ENCODE results near the gene SMYD3.

Gene SMYD3

DNA sequence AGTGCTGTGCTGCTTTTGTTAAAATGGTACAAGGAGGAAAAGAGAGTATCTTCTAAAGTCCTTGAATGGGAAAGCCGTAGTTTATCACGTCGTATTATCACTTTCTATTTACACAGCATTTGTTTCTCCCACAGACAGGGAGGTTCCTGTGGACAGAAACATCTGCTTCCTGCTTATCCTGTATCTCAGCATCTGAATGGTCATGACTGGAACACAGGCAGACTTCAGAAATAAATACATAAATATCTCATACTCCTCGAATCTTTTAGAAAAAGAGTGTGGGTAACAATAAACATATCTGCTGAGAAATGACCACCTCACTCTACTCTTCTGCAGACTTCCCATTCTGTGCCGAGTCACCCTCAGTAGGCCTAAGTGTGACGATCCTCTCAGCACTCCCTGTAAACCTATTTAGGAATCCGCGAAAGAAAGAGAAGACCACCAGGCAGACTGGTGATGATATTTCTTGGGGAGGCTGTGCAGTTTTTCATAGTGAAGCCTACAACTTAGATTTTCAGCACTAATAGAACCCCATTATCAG is 393.5 kb downstream of the SMYD3 start:
- no peak for DNase-seq (ENCODE audit: low read depth in 2 of 3, low spot score in 2 of 3)

DNA sequence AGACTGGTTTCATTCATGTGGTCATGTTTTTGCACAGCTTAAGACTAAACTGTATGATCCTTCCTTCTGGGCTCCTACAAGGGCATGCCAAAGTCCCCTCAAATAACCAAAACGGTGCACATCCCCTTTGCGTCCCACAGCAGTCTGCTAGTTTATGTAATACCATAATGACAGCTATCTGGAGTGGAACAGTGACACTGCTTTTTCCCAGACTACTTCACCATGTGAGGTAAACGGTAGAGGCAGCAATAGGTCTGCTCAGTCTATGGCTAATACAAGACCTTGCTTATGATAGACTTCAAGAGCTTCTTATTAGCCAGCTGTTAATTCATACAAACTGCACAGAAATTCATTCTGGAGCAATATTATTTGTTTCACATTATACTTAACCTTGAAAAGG is 395.5 kb downstream of the SMYD3 start:
- DNase-seq (ENCODE audit: low read depth in 2 of 3, low spot score in 2 of 3): no peak

- DNase-seq (ENCODE audit: low read depth in 2 of 3, low spot score in 2 of 3): no peak
Measured at GRCh38 chr1:246110343-246111219, 396.5 kb downstream of the SMYD3 start.

DNA sequence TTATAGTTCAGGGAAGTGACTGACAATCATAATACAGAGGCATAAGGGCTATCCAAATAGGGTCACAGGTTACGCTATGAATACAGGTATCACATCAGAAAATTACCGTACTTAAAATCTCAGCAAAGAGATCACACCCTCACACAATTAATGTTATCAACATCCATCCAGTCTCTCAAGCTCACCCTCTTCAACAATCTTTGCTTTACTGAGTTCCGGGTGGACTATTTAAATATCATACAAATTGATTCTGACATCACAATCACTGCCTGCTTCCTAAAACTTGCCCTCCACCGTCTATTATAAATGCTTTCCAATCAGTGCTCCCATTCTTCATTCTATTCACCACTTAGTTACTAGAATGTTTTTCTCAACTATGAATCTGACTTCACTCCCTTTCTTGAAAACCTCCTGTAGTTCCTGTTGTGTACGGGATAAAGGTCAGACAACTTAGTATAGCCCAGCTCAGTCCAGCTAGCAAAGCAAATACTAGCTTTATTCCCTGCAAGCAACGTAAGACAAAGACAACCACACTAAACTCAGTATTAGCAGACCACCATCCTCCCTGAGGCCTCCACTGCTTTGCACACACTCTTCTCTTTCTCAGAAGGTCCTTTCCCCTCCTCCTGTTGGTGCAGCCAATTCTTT is 398.7 kb downstream of the SMYD3 start:
- no peak for DNase-seq (ENCODE audit: low read depth in 2 of 3, low spot score in 2 of 3)

- no peak for DNase-seq (ENCODE audit: low read depth in 2 of 3, low spot score in 2 of 3)
Measured at GRCh38 chr1:246107516-246108277, 399.4 kb downstream of the SMYD3 start.

DNA sequence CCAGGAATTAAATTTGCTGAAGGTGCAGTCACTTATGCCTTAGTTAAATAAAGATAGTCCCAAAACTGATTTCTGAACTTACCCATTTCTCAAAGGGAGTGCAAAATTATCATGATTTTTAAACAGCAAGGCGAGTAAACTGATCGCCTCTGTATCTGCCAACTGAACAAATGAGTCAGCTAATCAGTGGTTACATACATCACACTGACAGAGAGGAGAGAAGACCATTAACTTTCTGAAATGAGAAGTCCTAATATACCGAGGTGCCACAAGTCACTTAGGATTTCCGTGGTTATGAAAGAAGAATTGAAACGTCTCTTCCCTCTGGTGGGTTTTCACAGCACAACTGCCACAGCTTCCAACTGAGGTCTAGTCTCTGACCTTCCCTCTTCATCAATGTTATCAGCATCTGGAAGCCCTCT is 400.7 kb downstream of the SMYD3 start:
- no peak for DNase-seq (ENCODE audit: low read depth in 2 of 3, low spot score in 2 of 3)

DNA sequence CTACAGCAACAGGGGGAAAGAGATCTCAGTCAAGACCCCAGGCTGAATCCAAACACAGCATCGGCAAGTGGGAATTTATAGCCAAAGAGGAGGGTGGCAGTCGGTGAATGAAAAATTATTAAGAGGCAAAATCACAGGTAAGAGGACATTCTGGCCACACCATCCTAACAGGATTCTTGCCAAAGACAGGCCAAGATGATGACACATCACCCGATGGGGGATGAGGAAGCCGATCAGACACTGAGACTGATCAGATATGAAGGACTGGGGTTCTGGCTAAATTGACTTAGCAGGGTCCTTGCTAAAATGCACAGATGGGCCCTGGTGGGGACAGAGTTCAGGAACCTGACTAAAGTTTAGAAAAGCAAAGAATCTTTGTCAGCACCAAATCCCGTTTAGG is 402.2 kb downstream of the SMYD3 start:
- no peak for DNase-seq (ENCODE audit: low read depth in 2 of 3, low spot score in 2 of 3)

GRCh38 chr1:246099570-246099969 is 407.5 kb downstream of the SMYD3 start:
- DNase-seq (ENCODE audit: low read depth in 2 of 3, low spot score in 2 of 3): no peak

DNA sequence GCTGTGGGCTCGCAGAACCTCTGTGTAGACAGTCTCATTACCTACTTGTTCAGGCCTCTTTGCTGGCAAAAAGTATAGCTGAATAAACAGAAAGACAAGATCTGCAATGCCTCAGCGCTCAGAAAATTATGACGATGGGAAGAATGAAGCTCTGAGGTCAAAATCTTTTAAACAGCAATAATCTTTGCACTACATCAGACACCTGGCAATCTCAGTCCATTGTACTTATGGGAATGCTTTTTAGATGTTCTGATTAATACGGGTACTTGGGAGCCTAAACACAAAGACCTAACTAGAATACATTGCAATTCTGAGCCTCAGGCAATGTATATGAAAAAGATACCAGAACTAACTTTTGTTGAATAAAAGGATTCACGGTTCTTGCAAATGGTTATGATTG is 410.7 kb downstream of the SMYD3 start:
- no peak for DNase-seq (ENCODE audit: low read depth in 2 of 3, low spot score in 2 of 3)

GRCh38 chr1:246095443-246095842 is 411.6 kb downstream of the SMYD3 start:
- DNase-seq (ENCODE audit: low read depth in 2 of 3, low spot score in 2 of 3): no peak

GRCh38 chr1:246093230-246093629 is 413.8 kb downstream of the SMYD3 start:
- DNase-seq (ENCODE audit: low read depth in 2 of 3, low spot score in 2 of 3): no peak

DNA sequence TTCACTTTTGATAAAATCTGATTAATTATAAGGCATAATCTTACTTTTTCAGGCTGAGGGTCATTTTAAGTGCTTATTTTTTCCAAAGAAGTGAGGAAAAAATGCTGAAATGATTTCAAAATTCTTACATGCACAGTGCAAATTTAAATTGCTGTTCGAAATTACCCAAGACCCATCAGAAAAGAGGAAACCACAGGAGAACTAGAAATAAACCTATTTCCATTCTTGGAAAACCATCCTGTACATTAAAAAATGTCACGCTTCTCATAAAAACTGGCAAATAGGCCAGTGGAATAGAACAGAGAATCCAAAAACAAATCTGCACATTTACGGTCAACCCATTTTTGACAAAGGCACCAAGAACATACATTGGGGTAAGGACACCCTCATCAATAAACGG is 414.9 kb downstream of the SMYD3 start:
- no peak for DNase-seq (ENCODE audit: low read depth in 2 of 3, low spot score in 2 of 3)

- no peak for DNase-seq (ENCODE audit: low read depth in 2 of 3, low spot score in 2 of 3)
Measured at GRCh38 chr1:246091477-246091876, 415.6 kb downstream of the SMYD3 start.

DNA sequence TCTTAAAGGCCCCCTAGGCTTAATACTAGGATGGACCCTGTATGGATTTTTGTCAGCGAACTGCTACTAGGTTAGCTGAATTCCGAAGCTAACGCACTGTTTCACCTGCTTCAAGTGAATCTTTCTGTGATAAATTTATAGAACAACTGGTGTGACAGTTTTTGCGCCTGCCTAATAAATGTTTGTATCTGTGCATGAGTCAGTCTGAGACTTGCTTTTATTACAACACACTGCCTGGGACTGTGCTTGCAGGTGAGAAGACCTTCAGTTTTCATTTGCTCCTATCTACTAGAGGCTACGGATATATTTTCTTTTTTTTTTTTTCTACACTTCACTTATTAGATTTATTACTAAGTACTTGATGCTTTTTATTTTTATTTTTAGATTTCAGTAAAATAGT is 420.9 kb downstream of the SMYD3 start:
- DNase-seq (ENCODE audit: low read depth in 2 of 3, low spot score in 2 of 3): no peak

DNA sequence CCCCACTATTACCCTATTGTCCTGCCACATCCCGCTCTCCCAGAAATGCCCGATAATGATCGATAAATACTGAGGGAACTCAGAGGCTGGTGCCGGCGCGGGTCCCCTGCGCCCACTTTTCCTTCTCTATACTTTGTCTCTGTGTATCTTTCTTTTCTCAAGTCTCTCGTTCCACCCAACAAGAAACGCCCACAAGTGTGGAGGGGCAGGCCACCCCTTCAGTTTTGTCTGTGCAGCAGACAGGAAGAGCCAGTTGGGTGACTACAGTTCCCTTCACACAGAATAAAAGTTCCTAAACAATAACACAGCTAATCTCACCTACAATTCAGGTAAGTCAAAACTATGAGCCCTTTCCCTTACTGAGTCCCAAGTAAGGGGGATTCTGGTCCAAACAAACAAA is 423.7 kb downstream of the SMYD3 start:
- DNase-seq (ENCODE audit: low read depth in 2 of 3, low spot score in 2 of 3): no peak

- DNase-seq (ENCODE audit: low read depth in 2 of 3, low spot score in 2 of 3): no peak
Measured at GRCh38 chr1:246081856-246082668, 425.0 kb downstream of the SMYD3 start.

- DNase-seq (ENCODE audit: low read depth in 2 of 3, low spot score in 2 of 3): no peak
Measured at GRCh38 chr1:246081138-246081702, 425.9 kb downstream of the SMYD3 start.

- no peak for DNase-seq (ENCODE audit: low read depth in 2 of 3, low spot score in 2 of 3)
Measured at GRCh38 chr1:246080031-246080430, 427.0 kb downstream of the SMYD3 start.

DNA sequence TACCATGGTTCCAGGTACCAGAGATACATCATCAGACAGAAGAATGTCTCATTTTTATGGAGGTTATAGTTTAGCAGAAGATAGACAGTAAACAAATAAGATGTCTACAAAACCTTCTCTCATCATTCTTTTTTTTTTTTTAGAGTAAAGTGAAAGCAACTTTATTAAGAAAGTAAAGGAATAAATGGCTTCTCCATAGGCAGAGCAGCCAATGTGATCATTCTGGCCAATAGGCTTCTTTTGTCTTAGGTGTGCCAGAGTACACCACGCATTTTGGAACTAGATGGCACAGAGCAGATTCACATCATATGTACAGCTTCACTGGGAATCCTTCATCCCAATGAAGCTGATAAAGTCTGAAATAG is 428.2 kb downstream of the SMYD3 start:
- no peak for DNase-seq (ENCODE audit: low read depth in 2 of 3, low spot score in 2 of 3)

GRCh38 chr1:246078126-246078887 is 428.8 kb downstream of the SMYD3 start:
- DNase-seq (ENCODE audit: low read depth in 2 of 3, low spot score in 2 of 3): no peak

Measured in activated CD8-positive, alpha-beta memory T cell treated with anti-CD3 and anti-CD28 coated beads for 48 hours (primary cell).